KOPT-K1 (cell line): ENCODE measurements around the gene PPIL6.

Experiments
- H3K27ac ChIP-seq: fragments of 200-600 bp; sonication (generic); 2 replicates; pipeline ENCODE4 v1.5.1; 2016; ENCODE audit warnings: antibody characterized with exemption, mild to moderate bottlenecking, low read depth, low read length; ENCODE audit not compliant: poor library complexity, severe bottlenecking
- H3K36me3 ChIP-seq: fragments of 200-600 bp; sonication (generic); 2 replicates; pipeline ENCODE4 v1.5.1; 2017; ENCODE audit warnings: antibody characterized with exemption, mild to moderate bottlenecking, low read length, moderate library complexity; ENCODE audit not compliant: insufficient read depth
- H3K9me3 ChIP-seq: fragments of 200-600 bp; sonication (generic); 2 replicates; pipeline ENCODE4 v1.5.1; 2017; ENCODE audit warnings: antibody characterized with exemption, low read length, mild to moderate bottlenecking; ENCODE audit not compliant: insufficient read depth, poor library complexity, severe bottlenecking

PPIL6 gene

DNA sequence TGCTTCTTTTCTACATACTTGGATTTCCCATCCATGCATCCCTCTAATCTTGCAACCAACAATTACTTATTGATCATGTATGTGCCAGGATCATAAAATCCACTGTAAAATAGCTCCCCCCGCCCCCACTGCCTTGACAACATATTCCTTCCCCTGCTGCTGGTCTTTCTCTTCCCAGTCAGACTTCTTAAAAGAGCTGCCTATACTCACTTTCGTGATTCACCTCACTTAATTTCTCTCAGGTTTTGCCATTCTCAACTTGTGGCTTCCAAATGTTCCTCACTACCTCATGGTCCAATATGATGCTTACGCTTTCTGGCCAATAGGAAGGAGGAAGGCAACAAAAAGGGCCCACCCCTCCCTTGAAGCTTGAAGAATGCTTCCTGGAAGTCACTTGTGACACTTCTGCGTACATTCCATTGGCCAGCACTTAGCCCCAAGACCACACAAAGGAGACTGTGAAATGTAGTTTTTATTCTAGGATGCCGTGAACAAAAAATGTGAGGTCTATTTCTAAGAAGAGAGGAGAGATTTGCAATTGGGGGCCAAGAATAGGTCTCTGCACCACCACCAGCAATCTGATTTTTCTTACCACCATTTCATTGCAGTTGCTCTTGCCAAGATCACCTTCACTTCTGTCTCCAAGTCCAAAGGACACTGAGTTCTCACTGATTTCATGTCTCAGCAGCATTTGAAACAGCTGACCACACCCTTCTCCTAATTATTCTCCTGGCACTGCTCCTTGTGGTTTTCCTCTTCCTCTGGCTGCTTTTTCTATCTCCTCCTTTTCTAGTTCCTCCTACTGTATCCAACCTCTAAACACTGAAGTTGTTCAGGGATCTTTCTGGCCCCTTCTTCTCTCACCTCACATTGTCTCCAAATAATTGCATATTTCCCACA is 88.9 kb downstream of the PPIL6 start:
- no peak overlapping the region for H3K27ac ChIP-seq
- H3K36me3 ChIP-seq = peaks cover 22% of the 10 kb centered on the region
- H3K9me3 ChIP-seq = peaks cover 7% of the 10 kb centered on the region

GRCh38 chr6:109349419-109349987 is 90.9 kb downstream of the PPIL6 start:
- Histone ChIP-seq H3K36me3 (0 out of 2 replicates have a peak, but pooled peaks cover 8% of the 10 kb centered on the region), H3K9me3 (no peaks in the 10 kb centered on the region), H3K27ac (no peak overlapping the region)

DNA sequence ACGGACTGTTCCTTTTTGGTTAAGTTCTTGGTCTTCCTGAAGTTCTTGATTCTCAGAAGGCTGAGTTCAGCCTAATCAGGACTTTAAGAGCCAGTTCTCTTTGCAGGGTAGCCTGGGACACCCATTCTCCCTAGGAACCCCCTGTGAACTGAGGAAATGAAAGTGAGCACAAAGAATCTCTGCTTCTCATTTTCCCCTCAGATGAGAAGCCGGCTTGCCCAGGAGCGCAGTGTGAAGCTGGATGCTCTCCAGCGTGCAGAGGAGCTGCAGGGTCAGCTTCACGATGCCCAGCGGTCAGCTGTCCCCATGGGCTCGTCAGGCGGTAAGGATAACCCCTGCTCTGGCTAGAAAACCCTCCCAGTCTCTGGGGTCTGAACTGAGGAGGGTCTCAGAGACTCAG is 92.2 kb downstream of the PPIL6 start:
- H3K36me3 ChIP-seq = no peaks in the 10 kb centered on the region
- H3K27ac ChIP-seq = no peak overlapping the region
- no peaks in the 10 kb centered on the region for H3K9me3 ChIP-seq

- Histone ChIP-seq H3K9me3 (no peaks in the 10 kb centered on the region), H3K36me3 (no peaks in the 10 kb centered on the region), H3K27ac (no peak overlapping the region)
Measured at GRCh38 chr6:109347779-109348178, 92.6 kb downstream of the PPIL6 start.

DNA sequence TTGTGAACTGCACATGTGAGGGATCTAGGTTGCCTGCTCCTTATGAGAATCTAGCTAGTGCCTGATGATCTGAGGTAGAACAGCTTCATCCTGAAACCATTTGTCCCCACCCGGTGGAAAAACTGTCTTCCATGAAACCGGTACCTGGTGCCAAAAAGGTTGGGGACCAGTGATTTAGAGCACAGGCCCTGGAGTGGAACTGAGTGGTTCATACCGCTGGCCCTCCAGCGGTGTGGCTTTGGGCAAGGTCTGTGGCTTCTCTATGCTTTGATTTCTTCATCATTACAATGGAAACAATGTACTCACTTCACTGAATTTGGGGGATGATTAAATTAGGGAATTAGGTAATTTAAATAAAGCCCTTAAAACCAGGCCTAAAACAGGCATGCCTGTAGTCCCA is 94.4 kb downstream of the PPIL6 start:
- Histone ChIP-seq H3K9me3 (no peaks in the 10 kb centered on the region), H3K36me3 (no peaks in the 10 kb centered on the region), H3K27ac (no peak overlapping the region)

GRCh38 chr6:109344226-109344625 is 96.2 kb downstream of the PPIL6 start:
- no peak overlapping the region for H3K27ac ChIP-seq
- no peaks in the 10 kb centered on the region for H3K9me3 ChIP-seq
- H3K36me3 ChIP-seq = no peaks in the 10 kb centered on the region

GRCh38 chr6:109343518-109343917 is 96.9 kb downstream of the PPIL6 start:
- Histone ChIP-seq H3K27ac (no peak overlapping the region), H3K9me3 (no peaks in the 10 kb centered on the region), H3K36me3 (no peaks in the 10 kb centered on the region)

DNA sequence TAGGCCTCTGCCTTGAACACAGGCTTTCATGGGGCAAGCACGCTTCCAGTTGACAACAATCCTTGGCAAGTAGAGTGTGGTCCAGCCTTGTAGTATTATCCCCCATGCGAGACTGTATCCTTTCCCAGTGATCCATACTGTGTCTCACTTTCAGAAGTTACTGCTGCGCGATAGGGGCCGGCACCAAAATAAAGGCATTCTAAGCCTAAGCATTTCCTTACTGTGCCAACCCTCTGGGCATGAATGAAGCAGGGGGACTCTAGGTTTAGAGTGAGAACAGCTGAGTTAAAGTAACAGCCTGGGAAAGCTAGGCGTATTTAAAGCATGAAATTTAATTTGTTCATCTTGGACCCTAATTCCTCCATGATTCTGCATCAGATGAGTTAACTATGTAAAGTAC is 97.5 kb downstream of the PPIL6 start:
- no peak overlapping the region for H3K27ac ChIP-seq
- no peaks in the 10 kb centered on the region for H3K36me3 ChIP-seq

DNA sequence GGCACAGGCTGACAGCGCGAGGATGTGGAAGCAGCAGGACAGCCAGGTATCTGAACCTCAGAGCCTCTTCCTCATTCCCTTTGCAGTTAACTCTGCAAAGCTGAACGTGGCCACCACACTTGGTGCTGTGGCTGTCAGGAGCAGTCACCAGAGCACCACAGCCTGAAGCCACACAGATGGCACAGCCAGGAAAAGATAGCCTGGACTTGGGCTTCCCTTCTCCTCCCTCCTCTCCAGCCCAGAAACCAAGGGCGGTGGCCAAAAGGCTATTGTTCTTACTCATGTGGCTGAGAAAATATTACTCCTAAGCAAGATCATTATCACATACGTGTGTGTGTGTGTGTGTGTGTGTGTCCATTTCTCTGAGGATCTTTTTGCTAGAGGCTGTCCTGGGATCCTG is 97.9 kb downstream of the PPIL6 start:
- Histone ChIP-seq H3K9me3 (no peaks in the 10 kb centered on the region), H3K36me3 (no peaks in the 10 kb centered on the region), H3K27ac (no peak overlapping the region)

More for the DNA sequence above, 97.5 kb downstream of the PPIL6 start:
- no peaks in the 10 kb centered on the region for H3K9me3 ChIP-seq

DNA sequence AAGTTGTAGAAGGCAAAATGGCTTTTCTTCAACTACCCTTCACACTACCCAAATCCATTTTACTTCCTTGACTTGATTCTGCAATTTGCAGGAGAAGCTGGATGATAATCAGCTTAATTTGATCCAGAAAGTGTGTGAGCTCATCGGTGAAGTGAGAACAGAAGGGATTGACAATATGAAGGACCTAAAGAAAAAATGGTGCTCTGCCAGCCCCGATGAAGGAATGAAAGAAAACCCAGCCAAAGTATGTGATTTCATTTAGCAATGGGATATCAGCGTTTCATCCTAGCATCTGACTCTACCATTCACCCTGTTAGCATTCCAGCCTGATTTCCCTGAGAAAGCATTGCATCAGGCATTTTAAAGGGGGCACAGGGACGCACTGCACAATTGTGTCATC is 99.6 kb downstream of the PPIL6 start:
- H3K36me3 ChIP-seq = no peaks in the 10 kb centered on the region
- no peak overlapping the region for H3K27ac ChIP-seq

More for the DNA sequence above, 99.6 kb downstream of the PPIL6 start:
- H3K9me3 ChIP-seq = no peaks in the 10 kb centered on the region
